ENCODE data around the gene PCDHGA1.

The PCDHGA1 gene

DNA sequence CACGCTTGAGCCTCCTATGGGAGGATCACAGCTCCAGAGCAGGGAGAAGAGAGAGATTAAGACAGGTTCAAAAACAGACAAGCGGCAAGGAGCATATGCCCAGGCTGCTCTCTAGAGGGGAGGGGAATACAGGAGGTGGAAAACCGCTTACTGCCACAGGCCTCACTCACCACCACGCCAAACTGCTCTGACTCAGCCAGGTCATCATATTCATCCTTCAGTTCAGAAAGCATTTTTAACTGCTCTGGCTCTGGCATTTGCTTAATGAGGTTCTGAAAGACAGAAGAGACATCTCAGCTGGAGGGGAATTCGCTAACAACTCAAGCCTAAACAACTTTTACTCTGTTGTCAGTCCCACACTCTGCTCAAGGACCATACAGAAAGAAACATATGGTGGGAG is 198.7 kb downstream of the PCDHGA1 start (continued):
- no peak for TF ChIP-seq TSHZ1 (tag by site-specific recombination; IDR thresholded peaks at IDR 0.05; ENCODE audit: borderline replicate concordance)
- TF ChIP-seq ZNF488 (tag by site-specific recombination; IDR thresholded peaks at IDR 0.05), result no peak

DNA sequence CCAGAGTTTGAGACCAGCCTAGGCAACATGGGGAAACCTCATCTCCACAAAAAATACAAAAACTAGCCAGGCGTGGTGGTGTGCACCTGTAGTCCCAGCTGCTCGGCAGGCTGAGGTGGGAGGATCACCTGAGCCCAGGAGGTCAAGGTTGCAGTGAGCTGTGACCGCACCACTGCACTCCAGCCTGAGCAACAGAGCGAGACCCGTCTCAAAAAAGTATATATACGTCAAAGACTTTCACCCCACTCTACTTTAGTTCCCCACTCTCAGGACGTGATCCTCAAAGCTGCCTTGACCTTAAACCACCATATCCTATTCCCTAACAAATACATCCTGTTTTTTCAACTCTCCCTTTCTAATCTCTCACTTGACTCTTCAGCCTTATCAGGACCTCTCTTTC is 199.6 kb downstream of the PCDHGA1 start:
- TF ChIP-seq, protein P1, sequence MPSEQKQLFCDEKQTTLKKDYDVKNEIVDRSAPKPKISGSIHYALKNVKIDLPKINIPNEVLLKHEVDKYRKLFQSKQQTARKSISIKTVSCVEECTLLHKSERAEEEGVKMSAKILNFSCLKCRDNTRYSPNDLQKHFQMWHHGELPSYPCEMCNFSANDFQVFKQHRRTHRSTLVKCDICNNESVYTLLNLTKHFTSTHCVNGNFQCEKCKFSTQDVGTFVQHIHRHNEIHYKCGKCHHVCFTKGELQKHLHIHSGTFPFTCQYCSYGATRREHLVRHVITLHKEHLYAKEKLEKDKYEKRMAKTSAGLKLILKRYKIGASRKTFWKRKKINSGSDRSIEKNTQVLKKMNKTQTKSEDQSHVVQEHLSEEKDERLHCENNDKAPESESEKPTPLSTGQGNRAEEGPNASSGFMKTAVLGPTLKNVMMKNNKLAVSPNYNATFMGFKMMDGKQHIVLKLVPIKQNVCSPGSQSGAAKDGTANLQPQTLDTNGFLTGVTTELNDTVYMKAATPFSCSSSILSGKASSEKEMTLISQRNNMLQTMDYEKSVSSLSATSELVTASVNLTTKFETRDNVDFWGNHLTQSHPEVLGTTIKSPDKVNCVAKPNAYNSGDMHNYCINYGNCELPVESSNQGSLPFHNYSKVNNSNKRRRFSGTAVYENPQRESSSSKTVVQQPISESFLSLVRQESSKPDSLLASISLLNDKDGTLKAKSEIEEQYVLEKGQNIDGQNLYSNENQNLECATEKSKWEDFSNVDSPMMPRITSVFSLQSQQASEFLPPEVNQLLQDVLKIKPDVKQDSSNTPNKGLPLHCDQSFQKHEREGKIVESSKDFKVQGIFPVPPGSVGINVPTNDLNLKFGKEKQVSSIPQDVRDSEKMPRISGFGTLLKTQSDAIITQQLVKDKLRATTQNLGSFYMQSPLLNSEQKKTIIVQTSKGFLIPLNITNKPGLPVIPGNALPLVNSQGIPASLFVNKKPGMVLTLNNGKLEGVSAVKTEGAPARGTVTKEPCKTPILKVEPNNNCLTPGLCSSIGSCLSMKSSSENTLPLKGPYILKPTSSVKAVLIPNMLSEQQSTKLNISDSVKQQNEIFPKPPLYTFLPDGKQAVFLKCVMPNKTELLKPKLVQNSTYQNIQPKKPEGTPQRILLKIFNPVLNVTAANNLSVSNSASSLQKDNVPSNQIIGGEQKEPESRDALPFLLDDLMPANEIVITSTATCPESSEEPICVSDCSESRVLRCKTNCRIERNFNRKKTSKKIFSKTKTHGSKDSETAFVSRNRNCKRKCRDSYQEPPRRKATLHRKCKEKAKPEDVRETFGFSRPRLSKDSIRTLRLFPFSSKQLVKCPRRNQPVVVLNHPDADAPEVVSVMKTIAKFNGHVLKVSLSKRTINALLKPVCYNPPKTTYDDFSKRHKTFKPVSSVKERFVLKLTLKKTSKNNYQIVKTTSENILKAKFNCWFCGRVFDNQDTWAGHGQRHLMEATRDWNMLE (tag by site-specific recombination; conservative IDR thresholded peaks at IDR 0.05; ENCODE audit: low read depth), result no peak
- TF ChIP-seq ZNF600 (tag by site-specific recombination; IDR thresholded peaks at IDR 0.05) (no peak), ZNF776 (tag by site-specific recombination; IDR thresholded peaks at IDR 0.05; ENCODE audit: borderline replicate concordance) (no peak), SALL2 (tag by site-specific recombination; IDR thresholded peaks at IDR 0.05; ENCODE audit: borderline replicate concordance) (no peak), ZNF596 (tag by site-specific recombination; IDR thresholded peaks at IDR 0.05) (no peak), ZFP37 (tag by site-specific recombination; IDR thresholded peaks at IDR 0.05) (no peak), ZSCAN30 (tag by site-specific recombination; IDR thresholded peaks at IDR 0.05) (no peak), ZNF677 (tag by site-specific recombination; IDR thresholded peaks at IDR 0.05) (no peak), ZNF621 (tag by site-specific recombination; IDR thresholded peaks at IDR 0.05) (no peak), PATZ1 (tag by site-specific recombination; IDR thresholded peaks at IDR 0.05) (no peak), REPIN1 (tag by site-specific recombination; IDR thresholded peaks at IDR 0.05; ENCODE audit: low read depth) (no peak), ZNF624 (tag by site-specific recombination; IDR thresholded peaks at IDR 0.05) (no peak), ZNF843 (tag by site-specific recombination; IDR thresholded peaks at IDR 0.05) (no peak), ZNF416 (tag by site-specific recombination; IDR thresholded peaks at IDR 0.05) (no peak), ZBTB48 (tag by site-specific recombination; IDR thresholded peaks at IDR 0.05) (no peak), ZNF132 (tag by site-specific recombination; IDR thresholded peaks at IDR 0.05; ENCODE audit: borderline replicate concordance) (no peak), PRDM1 (tag by site-specific recombination; IDR thresholded peaks at IDR 0.05) (no peak), ZNF585B (tag by site-specific recombination; IDR thresholded peaks at IDR 0.05) (no peak)
- TF ChIP-seq, protein P2, sequence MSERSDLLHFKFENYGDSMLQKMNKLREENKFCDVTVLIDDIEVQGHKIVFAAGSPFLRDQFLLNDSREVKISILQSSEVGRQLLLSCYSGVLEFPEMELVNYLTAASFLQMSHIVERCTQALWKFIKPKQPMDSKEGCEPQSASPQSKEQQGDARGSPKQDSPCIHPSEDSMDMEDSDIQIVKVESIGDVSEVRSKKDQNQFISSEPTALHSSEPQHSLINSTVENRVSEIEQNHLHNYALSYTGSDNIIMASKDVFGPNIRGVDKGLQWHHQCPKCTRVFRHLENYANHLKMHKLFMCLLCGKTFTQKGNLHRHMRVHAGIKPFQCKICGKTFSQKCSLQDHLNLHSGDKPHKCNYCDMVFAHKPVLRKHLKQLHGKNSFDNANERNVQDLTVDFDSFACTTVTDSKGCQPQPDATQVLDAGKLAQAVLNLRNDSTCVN (tag by site-specific recombination; optimal IDR thresholded peaks at IDR 0.05), result no peak
- no peak overlapping the region for H3K4me3 ChIP-seq (ENCODE audit: low read depth, low read length)
- H3K36me3 ChIP-seq (ENCODE audit: control insufficient read depth in 2 of 2, insufficient read depth in 1 of 2, low read length in 2 of 2), result peaks cover 38 to 83% of the 10 kb centered on the region in 2 experiments
- H3K27ac ChIP-seq (ENCODE audit: extremely low read depth, low read depth, low read length), result no peak overlapping the region
- no peaks in the 10 kb centered on the region for H3K9me3 ChIP-seq (ENCODE audit: control insufficient read depth, insufficient read depth, low read depth, low read length)
- POLR2A ChIA-PET, result no interaction called here
- no peaks in the 10 kb centered on the region for H3K4me1 ChIP-seq (ENCODE audit: control insufficient read depth, insufficient read depth, low read length)
- CTCF ChIA-PET, result interaction anchor here (0.7 to 10.9 kb wide), 2 partner anchors 109 to 111 kb away, joined by 3 to 160 read pairs; partner anchors contain the start of genes PCDHGA11 and PCDHGB7
